A673 (cell line): ENCODE results near the gene NFKB2. TPM values are rescaled to one million over a fixed set of nuclear protein-coding genes. Genes with fewer than 3 reads are reported as not detected.

Experiments used
- BruUV-seq: library from RNA; stranded (reverse); fragments of 400-500 nt; replicated peaks from 2 replicates; lab custom pipeline; 2021; lab: Mats Ljungman, UMichigan
- CTCF ChIA-PET: fragments of 300-600 bp; sonication (Branson Sonifier 250); formaldehyde crosslinking; loops from one replicate; lab custom pipeline; 2022; ENCODE audit warnings: antibody characterized with exemption; lab: Charles Lee
- POLR2A ChIA-PET: fragments of 300-600 bp; sonication (Branson Sonifier 250); formaldehyde crosslinking; loops from one replicate; lab custom pipeline; 2022; ENCODE audit warnings: antibody characterized with exemption; ENCODE audit not compliant: low non-redundant PET; lab: Charles Lee
- DNase-seq: peaks from one replicate; pipeline ENCODE4 v3.0.0-alpha.2; 2015; ENCODE audit warnings: low spot score
- H3K27ac ChIP-seq: fragments of 200-600 bp; sonication (generic); 2 replicates; pipeline ENCODE4 v1.5.1; 2016; ENCODE audit warnings: mixed run types, low read depth, mild to moderate bottlenecking, mixed read lengths, antibody characterized with exemption, low read length; ENCODE audit not compliant: poor library complexity, severe bottlenecking
- H3K27me3 ChIP-seq: fragments of 200-600 bp; sonication (generic); replicated peaks from 2 replicates; pipeline ENCODE4 v1.6.1; 2017; ENCODE audit warnings: mixed run types, low read depth, mild to moderate bottlenecking, mixed read lengths, antibody characterized with exemption, low read length; ENCODE audit not compliant: insufficient read depth, poor library complexity
- H3K36me3 ChIP-seq: fragments of 200-600 bp; sonication (generic); 2 replicates; pipeline ENCODE4 v1.6.1; 2016; ENCODE audit warnings: mixed run types, mild to moderate bottlenecking, mixed read lengths, antibody characterized with exemption, low read length; ENCODE audit not compliant: insufficient read depth, poor library complexity, severe bottlenecking
- H3K4me1 ChIP-seq: fragments of 200-600 bp; sonication (generic); 2 replicates; pipeline ENCODE4 v1.6.1; 2017; ENCODE audit warnings: mixed run types, mild to moderate bottlenecking, mixed read lengths, antibody characterized with exemption, low read length; ENCODE audit not compliant: insufficient read depth, poor library complexity, severe bottlenecking
- H3K4me3 ChIP-seq: fragments of 200-600 bp; sonication (generic); 2 replicates; pipeline ENCODE4 v1.5.1; 2016; ENCODE audit warnings: low read depth, mixed run types, mild to moderate bottlenecking, mixed read lengths, low read length; ENCODE audit not compliant: poor library complexity, severe bottlenecking
- H3K9me3 ChIP-seq: fragments of 200-600 bp; sonication (generic); 2 replicates; pipeline ENCODE4 v1.6.1; 2016; ENCODE audit warnings: mixed run types, low read depth, mild to moderate bottlenecking, mixed read lengths, antibody characterized with exemption, low read length; ENCODE audit not compliant: poor library complexity, severe bottlenecking
- CTCF ChIP-seq: fragments of 300-800, 200-600 bp; sonication (generic); conservative IDR thresholded peaks from 2 replicates; pipeline ENCODE4 v1.5.1; 2017; ENCODE audit warnings: low read depth, mild to moderate bottlenecking, antibody characterized with exemption, low read length, moderate library complexity, mixed read lengths
- EZH2 ChIP-seq: fragments of 200-600 bp; sonication (generic); IDR thresholded peaks from 2 replicates; pipeline ENCODE4 v1.6.1; 2017; ENCODE audit warnings: borderline replicate concordance, low read depth, mild to moderate bottlenecking, mixed read lengths, antibody characterized with exemption, low read length; ENCODE audit not compliant: poor library complexity, severe bottlenecking
- intact Hi-C: fragments of 100-400 bp; cut with micrococcal nuclease; formaldehyde crosslinking; loops from one replicate; pipeline ENCODE4 v1.10.0; 2022; ENCODE audit not compliant: unreplicated experiment
- total RNA-seq: library from RNA; stranded (reverse); gene quantifications from 2 replicates; pipeline ENCODE4 v1.2.3, GENCODE V29; 2021

The NFKB2 gene
- total RNA-seq, 1 experiment from 2014 or later, result 29.8 TPM

GRCh38 chr10:102410429-102411073 is 15.0 kb downstream of the NFKB2 start:
- no peaks in the 10 kb centered on the region for H3K9me3 ChIP-seq
- peak overlapping the region; percentile 42 for H3K27ac ChIP-seq
- no peaks in the 10 kb centered on the region for H3K36me3 ChIP-seq
- no TSS peak for BruUV-seq
- no peak for TF ChIP-seq EZH2
- no peak for TF ChIP-seq CTCF
- peaks cover 23% of the 10 kb centered on the region for H3K4me1 ChIP-seq
- no peaks in the 10 kb centered on the region for H3K27me3 ChIP-seq
- DNase-seq, result peak; percentile 48
- CTCF ChIA-PET, result interaction anchor here (0.9 kb wide), 1 partner anchor 10 kb away, joined by 3 read pairs; no protein-coding TSS in a partner anchor
- intact Hi-C loops, result no loop called here
- peak overlapping the region; percentile 61 for H3K4me3 ChIP-seq
- POLR2A ChIA-PET, result no interaction called here

GRCh38 chr10:102411341-102412255 is 16.1 kb downstream of the NFKB2 start:
- Histone ChIP-seq H3K27me3 (no peaks in the 10 kb centered on the region), H3K36me3 (no peaks in the 10 kb centered on the region), H3K27ac (no peak overlapping the region), H3K4me1 (peaks cover 23% of the 10 kb centered on the region), H3K9me3 (no peaks in the 10 kb centered on the region), H3K4me3 (no peak overlapping the region)
- intact Hi-C loops, result no loop called here
- POLR2A ChIA-PET, result no interaction called here
- CTCF ChIA-PET, result no interaction called here
- no peak for DNase-seq
- no TSS peak for BruUV-seq
- TF ChIP-seq EZH2 (no peak), CTCF (no peak)

- POLR2A ChIA-PET, result no interaction called here
- H3K27ac ChIP-seq, result no peak overlapping the region
- BruUV-seq, result no TSS peak
- H3K36me3 ChIP-seq, result no peaks in the 10 kb centered on the region
- no peak overlapping the region for H3K4me3 ChIP-seq
- no peaks in the 10 kb centered on the region for H3K9me3 ChIP-seq
- TF ChIP-seq EZH2 (no peak), CTCF (no peak)
- no peak for DNase-seq
- H3K4me1 ChIP-seq, result peaks cover 23% of the 10 kb centered on the region
- H3K27me3 ChIP-seq, result no peaks in the 10 kb centered on the region
- CTCF ChIA-PET, result interaction anchor here (0.5 kb wide), 1 partner anchor 171 kb away, joined by 3 read pairs; no protein-coding TSS in a partner anchor
- intact Hi-C loops, result no loop called here
Observed at GRCh38 chr10:102412293-102412692, 16.8 kb downstream of the NFKB2 start.
